Peyer's patch (tissue), 4 donors: ENCODE results near the gene MRPL53.
"Not testable (repeated sequence)": the region's sequence is repeated elsewhere in the genome, so short reads cannot be mapped to it uniquely, and the experiment has no call there.

Experiments used
- CTCF ChIP-seq, 6 experiments: fragments of 450-650 bp in 4 of 6; fragments of 200-600 bp in 2 of 6; sonication (generic) in 1 of 6; IDR thresholded peaks; one replicate each; pipeline ENCODE4 v1.5.1; 2017 to 2019; ENCODE audit warnings: antibody characterized with exemption in 6 of 6, mild to moderate bottlenecking in 3 of 6, moderate library complexity in 1 of 6
- POLR2A ChIP-seq, 2 donors: fragments of 450-650 bp; IDR thresholded peaks; one replicate each; pipeline ENCODE4 v1.5.1; 2017; ENCODE audit warnings: antibody characterized with exemption in 2 of 2, mild to moderate bottlenecking in 2 of 2, moderate library complexity in 2 of 2

GRCh38 chr2:74460187-74460586, 12.3 kb downstream of the MRPL53 start:
- not testable (repeated sequence) for TF ChIP-seq CTCF (IDR thresholded peaks at IDR 0.05)
- peak in 1 of 2 donors; percentile 3 for TF ChIP-seq POLR2A (IDR thresholded peaks at IDR 0.05)
